SU-DHL-6 (cell line): ENCODE data around the gene NTM.

Experiments used
- H2AFZ ChIP-seq: fragments of 200-600 bp; sonication (generic); 2 replicates; pipeline ENCODE4 v1.6.1; 2014; ENCODE audit warnings: low read depth, mild to moderate bottlenecking, moderate library complexity, mixed read lengths, antibody characterized with exemption, low read length; ENCODE audit not compliant: severe bottlenecking
- H3F3A ChIP-seq: fragments of 200-600 bp; shearing (Covaris generic); 2 replicates; pipeline ENCODE4 v1.6.0; 2016; ENCODE audit warnings: antibody characterized with exemption, mild to moderate bottlenecking; ENCODE audit not compliant: insufficient read depth
- H3K27ac ChIP-seq: fragments of 200-600 bp; sonication (generic); 2 replicates; pipeline ENCODE4 v1.5.1; 2016; ENCODE audit warnings: low read depth, mild to moderate bottlenecking, low read length, moderate library complexity, mixed read lengths
- H3K27me3 ChIP-seq: fragments of 200-600 bp; sonication (generic), shearing (Covaris generic); 2 replicates; pipeline ENCODE4 v1.6.0; 2014; ENCODE audit warnings: mild to moderate bottlenecking, low read length
- H3K36me3 ChIP-seq: fragments of 200-600 bp; sonication (generic); 2 replicates; pipeline ENCODE4 v1.6.1; 2014; ENCODE audit warnings: mild to moderate bottlenecking, low read length, mixed read lengths
- H3K4me2 ChIP-seq: fragments of 300-600, 200-600 bp; shearing (Covaris generic), sonication (generic); 2 replicates; pipeline ENCODE4 v1.6.0; 2014; ENCODE audit warnings: low read length, low read depth, mild to moderate bottlenecking; ENCODE audit not compliant: poor library complexity, severe bottlenecking
- H3K4me3 ChIP-seq: fragments of 200-600 bp; sonication (generic); 2 replicates; pipeline ENCODE4 v1.5.1; 2014; ENCODE audit warnings: antibody characterized with exemption, low read length, mild to moderate bottlenecking, mixed read lengths; ENCODE audit not compliant: insufficient read depth, poor library complexity, severe bottlenecking
- H3K79me2 ChIP-seq: fragments of 200-600 bp; sonication (generic); 2 replicates; pipeline ENCODE4 v1.6.1; 2014; ENCODE audit warnings: mild to moderate bottlenecking, low read length, moderate library complexity; ENCODE audit not compliant: insufficient read depth
- H3K9ac ChIP-seq: fragments of 200-600 bp; sonication (generic); 2 replicates; pipeline ENCODE4 v1.7.0; 2014; ENCODE audit warnings: mild to moderate bottlenecking, low read length
- H3K9me2 ChIP-seq: fragments of 200-600 bp; sonication (generic); replicated peaks from 2 replicates; pipeline ENCODE4 v1.6.1; 2014; ENCODE audit warnings: low read length; ENCODE audit not compliant: insufficient read depth
- H3K9me3 ChIP-seq: fragments of 200-600 bp; sonication (generic); 2 replicates; pipeline ENCODE4 v1.6.1; 2014; ENCODE audit warnings: low read length, mixed read lengths; ENCODE audit not compliant: insufficient read depth
- H4K20me1 ChIP-seq: fragments of 200-600 bp; sonication (generic); 2 replicates; pipeline ENCODE4 v1.6.1; 2014; ENCODE audit warnings: low read depth, mild to moderate bottlenecking, antibody characterized with exemption, low read length, moderate library complexity, mixed read lengths
- EZH2phosphoT487 ChIP-seq: fragments of 200-600 bp; sonication (generic), shearing (Covaris generic); conservative IDR thresholded peaks from 2 replicates; pipeline ENCODE4 v1.6.1; 2018; ENCODE audit warnings: mild to moderate bottlenecking, antibody characterized with exemption, low read length, moderate library complexity, mixed read lengths
- TF ChIP-seq, protein P1 (sequence below): fragments of 200-600 bp; sonication (generic); IDR thresholded peaks from one replicate; pipeline ENCODE4 v1.5.1; 2017; ENCODE audit warnings: antibody characterized with exemption, mild to moderate bottlenecking, low read length, moderate library complexity; ENCODE audit not compliant: insufficient read depth, poor library complexity, severe bottlenecking

The NTM gene

DNA sequence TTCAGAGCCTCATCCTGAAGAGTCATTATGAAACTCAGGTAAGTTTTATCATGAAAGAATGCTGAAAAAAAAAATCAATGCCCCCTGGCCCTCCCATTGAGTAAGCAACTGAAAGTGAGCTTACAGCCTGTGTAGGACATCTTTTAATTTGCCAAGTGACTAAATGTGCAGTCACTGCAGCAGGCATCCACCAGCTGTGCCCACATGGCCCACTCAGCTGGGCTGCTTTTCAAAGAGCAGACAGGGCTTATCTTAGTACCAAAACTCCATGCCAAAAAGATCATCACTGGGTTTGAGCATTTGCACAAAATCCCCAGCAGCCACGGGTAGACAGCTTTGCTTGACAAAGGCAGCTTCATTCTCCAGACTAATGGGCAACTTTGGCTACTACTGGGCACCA is 709.7 kb downstream of the NTM start:
- no peaks in the 10 kb centered on the region for H3K9me3 ChIP-seq
- no peaks in the 10 kb centered on the region for H3K79me2 ChIP-seq
- no peak overlapping the region for H3K9ac ChIP-seq
- H3K4me2 ChIP-seq: no peak overlapping the region
- H3K9me2 ChIP-seq: no peaks in the 10 kb centered on the region
- H4K20me1 ChIP-seq: no peaks in the 10 kb centered on the region
- H3K27ac ChIP-seq: no peak overlapping the region
- no peak for TF ChIP-seq EZH2phosphoT487
- TF ChIP-seq, protein P1, sequence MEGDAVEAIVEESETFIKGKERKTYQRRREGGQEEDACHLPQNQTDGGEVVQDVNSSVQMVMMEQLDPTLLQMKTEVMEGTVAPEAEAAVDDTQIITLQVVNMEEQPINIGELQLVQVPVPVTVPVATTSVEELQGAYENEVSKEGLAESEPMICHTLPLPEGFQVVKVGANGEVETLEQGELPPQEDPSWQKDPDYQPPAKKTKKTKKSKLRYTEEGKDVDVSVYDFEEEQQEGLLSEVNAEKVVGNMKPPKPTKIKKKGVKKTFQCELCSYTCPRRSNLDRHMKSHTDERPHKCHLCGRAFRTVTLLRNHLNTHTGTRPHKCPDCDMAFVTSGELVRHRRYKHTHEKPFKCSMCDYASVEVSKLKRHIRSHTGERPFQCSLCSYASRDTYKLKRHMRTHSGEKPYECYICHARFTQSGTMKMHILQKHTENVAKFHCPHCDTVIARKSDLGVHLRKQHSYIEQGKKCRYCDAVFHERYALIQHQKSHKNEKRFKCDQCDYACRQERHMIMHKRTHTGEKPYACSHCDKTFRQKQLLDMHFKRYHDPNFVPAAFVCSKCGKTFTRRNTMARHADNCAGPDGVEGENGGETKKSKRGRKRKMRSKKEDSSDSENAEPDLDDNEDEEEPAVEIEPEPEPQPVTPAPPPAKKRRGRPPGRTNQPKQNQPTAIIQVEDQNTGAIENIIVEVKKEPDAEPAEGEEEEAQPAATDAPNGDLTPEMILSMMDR: no peak
- no peaks in the 10 kb centered on the region for H3K27me3 ChIP-seq
- no peaks in the 10 kb centered on the region for H3K36me3 ChIP-seq
- H3K4me3 ChIP-seq: no peak overlapping the region
- no peaks in the 10 kb centered on the region for H3F3A ChIP-seq
- H2AFZ ChIP-seq: no peak overlapping the region

DNA sequence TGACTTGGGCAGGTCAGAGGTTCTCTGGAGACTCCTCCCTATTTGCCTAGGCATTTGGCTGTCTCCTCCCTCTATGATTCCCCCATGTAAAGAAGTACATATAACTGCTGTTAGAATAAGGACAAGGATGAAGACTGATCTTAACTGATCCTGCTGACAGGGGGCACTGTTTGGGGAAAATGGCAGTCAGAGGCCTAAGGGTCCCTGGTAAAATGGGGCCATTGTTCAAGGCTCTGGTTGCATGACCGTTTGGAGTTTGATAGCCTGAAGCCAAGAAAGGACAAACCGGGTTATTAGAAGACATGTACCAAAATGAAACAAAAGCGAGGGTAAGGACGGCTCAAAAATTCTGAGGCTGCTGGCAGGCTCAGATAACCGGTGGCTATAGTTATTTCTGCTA is 712.2 kb downstream of the NTM start:
- no peaks in the 10 kb centered on the region for H3K27me3 ChIP-seq
- no peaks in the 10 kb centered on the region for H3K36me3 ChIP-seq
- H3K9ac ChIP-seq: no peak overlapping the region
- H3K9me3 ChIP-seq: no peaks in the 10 kb centered on the region
- H3K27ac ChIP-seq: no peak overlapping the region
- H3K9me2 ChIP-seq: no peaks in the 10 kb centered on the region
- H3K4me3 ChIP-seq: no peak overlapping the region
- H3K79me2 ChIP-seq: no peaks in the 10 kb centered on the region
- no peaks in the 10 kb centered on the region for H4K20me1 ChIP-seq
- no peak overlapping the region for H2AFZ ChIP-seq
- H3F3A ChIP-seq: no peaks in the 10 kb centered on the region
- no peak overlapping the region for H3K4me2 ChIP-seq
- no peak for TF ChIP-seq EZH2phosphoT487
- TF ChIP-seq, protein P1: no peak

DNA sequence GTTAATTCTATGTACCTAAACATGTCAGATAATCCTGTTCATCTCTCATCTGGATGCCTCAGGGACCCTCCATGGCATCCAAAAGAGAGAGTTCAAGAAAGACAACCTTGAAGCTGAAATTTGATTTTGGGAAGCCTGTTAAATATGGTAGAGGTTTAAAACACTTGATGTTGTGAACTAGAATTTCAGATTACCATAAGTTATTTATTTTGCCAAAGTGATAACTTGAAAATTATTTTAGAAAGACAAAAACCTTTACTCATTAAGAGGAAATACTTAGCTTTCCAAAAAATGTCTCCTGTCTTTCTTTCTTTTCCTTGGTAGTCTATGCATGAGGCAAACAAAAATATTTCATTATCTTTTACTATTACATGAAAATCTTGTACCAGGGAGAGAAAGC is 714.0 kb downstream of the NTM start:
- H3K4me3 ChIP-seq: no peak overlapping the region
- no peaks in the 10 kb centered on the region for H3K9me2 ChIP-seq
- TF ChIP-seq EZH2phosphoT487: no peak
- TF ChIP-seq, protein P1: no peak
- no peaks in the 10 kb centered on the region for H3K27me3 ChIP-seq
- H2AFZ ChIP-seq: no peak overlapping the region
- H4K20me1 ChIP-seq: no peaks in the 10 kb centered on the region
- H3K4me2 ChIP-seq: no peak overlapping the region
- no peak overlapping the region for H3K9ac ChIP-seq
- no peaks in the 10 kb centered on the region for H3K79me2 ChIP-seq
- H3K36me3 ChIP-seq: no peaks in the 10 kb centered on the region
- H3K27ac ChIP-seq: no peak overlapping the region
- H3K9me3 ChIP-seq: no peaks in the 10 kb centered on the region
- H3F3A ChIP-seq: no peaks in the 10 kb centered on the region
